B cell (primary cell): Measurements from ENCODE around the gene PGM1. TPM values are rescaled to one million over a fixed set of nuclear protein-coding genes. Genes with fewer than 3 reads are reported as not detected.
"Not testable (repeated sequence)": the region's sequence is repeated elsewhere in the genome, so short reads cannot be mapped to it uniquely, and the experiment has no call there.

Source experiments
- ATAC-seq: fragments of 200-7000 bp; cut with Tn5 transposase; one replicate; pipeline ENCODE4 v1.10.0; 2021; ENCODE audit warnings: low read depth, mild to moderate bottlenecking, moderate number of reproducible peaks, moderate library complexity
- CTCF ChIA-PET: fragments of 350-600 bp; sonication (Branson Sonifier 250); formaldehyde crosslinking; loops from one replicate; lab custom pipeline; 2021; ENCODE audit warnings: antibody characterized with exemption, inconsistent platforms; lab: Charles Lee
- POLR2A ChIA-PET: fragments of 350-600 bp; sonication (Branson Sonifier 250); formaldehyde crosslinking; loops from one replicate; lab custom pipeline; 2021; ENCODE audit warnings: antibody characterized with exemption; lab: Charles Lee
- DNase-seq: peaks from one replicate; pipeline ENCODE4 v3.0.0; 2013
- H2AFZ ChIP-seq: 2 replicates; pipeline ENCODE4 v1.6.1; 2012; ENCODE audit warnings: mild to moderate bottlenecking, low read depth, low read length; ENCODE audit not compliant: insufficient read depth, poor library complexity, severe bottlenecking
- H3K27ac ChIP-seq, 2 donors: 1 replicate in 1 of 2; 2 replicates in 1 of 2; pipeline ENCODE4 v1.5.1; 2012 to 2013; ENCODE audit warnings: low read length in 2 of 2, mild to moderate bottlenecking in 2 of 2, moderate library complexity in 1 of 2
- H3K27me3 ChIP-seq, 4 experiments: fragments of 200-600 bp in 1 of 4; sonication (generic) in 1 of 4; replicated peaks in 1 of 4; 1 replicate in 2 of 4; 2 replicates in 2 of 4; pipeline versions ENCODE4 v1.6.1 to v1.7.0; 2013 to 2016; ENCODE audit warnings: low read length in 3 of 4, mild to moderate bottlenecking in 2 of 4, mixed read lengths in 1 of 4, moderate library complexity in 1 of 4; ENCODE audit not compliant: insufficient read depth in 4 of 4, control insufficient read depth in 3 of 4; ENCODE audit errors: control extremely low read depth in 1 of 4
- H3K36me3 ChIP-seq, 2 experiments: replicated peaks in 1 of 2; 1 replicate in 1 of 2; 2 replicates in 1 of 2; pipeline versions ENCODE4 v1.6.1 to v1.7.1; 2013; ENCODE audit warnings: low read length in 1 of 2; ENCODE audit not compliant: insufficient read depth in 2 of 2, control insufficient read depth in 1 of 2; ENCODE audit errors: control extremely low read depth in 1 of 2, extremely low read depth in 1 of 2
- H3K4me1 ChIP-seq, 2 donors: fragments of 200-600 bp in 1 of 2; sonication (generic) in 1 of 2; 1 replicate in 1 of 2; 2 replicates in 1 of 2; pipeline versions ENCODE4 v1.5.1 to v1.6.1; 2013 to 2017; ENCODE audit warnings: low read length in 2 of 2; ENCODE audit not compliant: control insufficient read depth in 2 of 2, insufficient read depth in 2 of 2
- H3K4me2 ChIP-seq: replicated peaks from 2 replicates; pipeline ENCODE3; 2012; ENCODE audit warnings: mild to moderate bottlenecking, low read depth, low read length; ENCODE audit not compliant: poor library complexity, severe bottlenecking
- H3K4me3 ChIP-seq, 5 experiments: fragments of 200-600 bp in 1 of 5; sonication (generic) in 1 of 5; 1 replicate in 3 of 5; 2 replicates in 2 of 5; pipeline versions ENCODE4 v1.5.1 to v1.7.0; 2011 to 2016; ENCODE audit warnings: low read length in 4 of 5, mild to moderate bottlenecking in 4 of 5, low read depth in 2 of 5, control low read depth in 1 of 5, moderate library complexity in 1 of 5; ENCODE audit not compliant: insufficient read depth in 1 of 5; ENCODE audit errors: control extremely low read depth in 1 of 5, extremely low read depth in 1 of 5
- H3K79me2 ChIP-seq: fragments of 200-600 bp; sonication (generic); one replicate; pipeline ENCODE4 v1.6.0; 2016; ENCODE audit warnings: low read length; ENCODE audit not compliant: control insufficient read depth, insufficient read depth
- H3K9ac ChIP-seq: fragments of 200-600 bp; sonication (generic); 2 replicates; pipeline ENCODE4 v1.6.1; 2017; ENCODE audit warnings: mild to moderate bottlenecking, low read length, moderate library complexity
- H3K9me3 ChIP-seq, 3 donors: one replicate each; pipeline versions ENCODE4 v1.6.1 to v1.7.1; 2013; ENCODE audit warnings: low read length in 2 of 3; ENCODE audit not compliant: control insufficient read depth in 2 of 3, insufficient read depth in 1 of 3; ENCODE audit errors: control extremely low read depth in 1 of 3
- H4K20me1 ChIP-seq: 2 replicates; pipeline ENCODE4 v1.6.0; 2012; ENCODE audit warnings: mild to moderate bottlenecking, low read length; ENCODE audit not compliant: insufficient read depth, control insufficient read depth, poor library complexity, severe bottlenecking
- H3K27ac Mint-ChIP-seq: one replicate; pipeline ENCODE4 v1.8.0; 2021; ENCODE audit warnings: mixed read lengths
- H3K27me3 Mint-ChIP-seq: one replicate; pipeline ENCODE4 v1.8.0; 2021; ENCODE audit warnings: mixed read lengths
- H3K4me1 Mint-ChIP-seq: one replicate; pipeline ENCODE4 v1.8.0; 2021; ENCODE audit warnings: mixed read lengths
- H3K4me3 Mint-ChIP-seq: one replicate; pipeline ENCODE4 v1.8.0; 2021; ENCODE audit warnings: mixed read lengths
- H3K9me3 Mint-ChIP-seq: one replicate; pipeline ENCODE4 v1.8.0; 2022; ENCODE audit warnings: mixed read lengths; ENCODE audit not compliant: insufficient read depth
- CTCF ChIP-seq: fragments of 200-600 bp; IDR thresholded peaks from one replicate; pipeline ENCODE4 v1.8.0; 2022; ENCODE audit warnings: antibody characterized with exemption, mild to moderate bottlenecking
- EZH2 ChIP-seq: IDR thresholded peaks from 2 replicates; pipeline ENCODE4 v1.6.1; 2012; ENCODE audit warnings: borderline replicate concordance, low read depth, mild to moderate bottlenecking, moderate library complexity, low read length; ENCODE audit not compliant: insufficient read depth, poor library complexity, severe bottlenecking
- WGBS: methylation state at CpG from one replicate; pipeline ENCODE4 v1.1.5; 2013; ENCODE audit warnings: missing lambda C conversion rate; ENCODE audit not compliant: insufficient coverage; 5-methylcytosine and 5-hydroxymethylcytosine counted together
- intact Hi-C: fragments of 100-400 bp; cut with micrococcal nuclease; formaldehyde crosslinking; loops from one replicate; pipeline ENCODE4 v1.10.0; 2022
- polyA plus RNA-seq: library from polyadenylated mRNA; depleted of rRNA; stranded (reverse); fragments of >200 nt; gene quantifications from 2 replicates; pipeline ENCODE4 v1.2.3, GENCODE V29; 2012
- total RNA-seq, 2 donors: library from RNA; stranded (reverse); fragments of 120-200 nt in 1 of 2; gene quantifications; 1 replicate in 1 of 2; 2 replicates in 1 of 2; pipeline versions ENCODE4 v1.2.3 to v1.2.4, GENCODE V29; 2013 to 2022

PGM1 gene
- total and polyA plus RNA-seq, 2 donors (not counting 1 experiment from before 2014, with no cell fraction given): 4.2 to 13.2 TPM

GRCh38 chr1:63575340-63575826 lies 17.8 kb upstream of the PGM1 start:
- Mint-ChIP-seq H3K9me3 (no peaks in the 10 kb centered on the region), H3K27me3 (no peaks in the 10 kb centered on the region), H3K27ac (no peak overlapping the region), H3K4me3 (no peak overlapping the region), H3K4me1 (no peaks in the 10 kb centered on the region)
- H3K4me1 ChIP-seq: no peaks in the 10 kb centered on the region
- no peaks in the 10 kb centered on the region for H4K20me1 ChIP-seq
- H3K9ac ChIP-seq: no peak overlapping the region
- no peak overlapping the region for H3K27ac ChIP-seq
- TF ChIP-seq CTCF: peak; percentile 94
- no peak for TF ChIP-seq EZH2
- WGBS: 100% methylated on average over 1 of the region's 4 CpGs
- DNase-seq (peak; percentile 46), ATAC-seq (peak; percentile 33)
- no peak overlapping the region for H3K4me3 ChIP-seq
- H3K4me2 ChIP-seq: no peak overlapping the region
- ChIA-PET CTCF (interaction anchor here (0.7 to 4.9 kb wide), 9 partner anchors 8 to 1046 kb away, joined by 3 to 28 read pairs (median 8); partner anchors contain the start of gene PGM1), POLR2A (no interaction called here)
- intact Hi-C loops: loop anchor here (1.0 to 2.0 kb wide), 2 partner anchors 39 to 671 kb away; no protein-coding TSS in a partner anchor
- H3K36me3 ChIP-seq: no peaks in the 10 kb centered on the region
- peaks cover 0 to 1% (median 0%) of the 10 kb centered on the region in 3 donors for H3K9me3 ChIP-seq
- H3K79me2 ChIP-seq: no peaks in the 10 kb centered on the region
- no peaks in the 10 kb centered on the region for H3K27me3 ChIP-seq
- no peak overlapping the region for H2AFZ ChIP-seq

GRCh38 chr1:63586326-63586725 lies 6.9 kb upstream of the PGM1 start:
- H3K9me3 ChIP-seq, H3K27ac Mint-ChIP-seq, H2AFZ ChIP-seq, H3K36me3 ChIP-seq, H3K79me2 ChIP-seq, CTCF ChIA-PET, DNase-seq, H3K4me3 Mint-ChIP-seq, H3K4me1 Mint-ChIP-seq, H3K4me3 ChIP-seq, H3K4me2 ChIP-seq, H3K27ac ChIP-seq, POLR2A ChIA-PET, H3K9me3 Mint-ChIP-seq, H3K27me3 Mint-ChIP-seq, ATAC-seq, intact Hi-C loops, H3K9ac ChIP-seq, H3K4me1 ChIP-seq, H3K27me3 ChIP-seq, H4K20me1 ChIP-seq: not testable (repeated sequence)
- WGBS: no CpG with 5 or more reads among the region's 1 CpG
